Aorta (tissue), 5 donors: ENCODE measurements around the gene CDK11B. TPM values are rescaled to one million over a fixed set of nuclear protein-coding genes. Genes with fewer than 3 reads are reported as not detected.
A peak's percentile ranks its signal among the peaks of the same experiment; 100 is the strongest.
"Not testable (repeated sequence)": the region's sequence is repeated elsewhere in the genome, so short reads cannot be mapped to it uniquely, and the experiment has no call there.

Experiments used
- ATAC-seq: fragments of 200-7000 bp; cut with Tn5 transposase; one replicate; pipeline ENCODE4 v1.9.1; 2022; ENCODE audit warnings: moderate library complexity; ENCODE audit not compliant: low FRiP score
- DNase-seq, 2 donors: peaks; one replicate each; pipeline ENCODE4 v3.0.0-alpha.2; 2020
- H3K27ac ChIP-seq, 2 donors: one replicate each; pipeline ENCODE4 v1.5.1; 2013; ENCODE audit warnings: low read length in 2 of 2, mild to moderate bottlenecking in 2 of 2, moderate library complexity in 2 of 2, control low read depth in 1 of 2, inconsistent platforms in 1 of 2, low read depth in 1 of 2
- H3K27me3 ChIP-seq, 2 donors: one replicate each; pipeline ENCODE4 v1.6.1; 2013; ENCODE audit warnings: control low read depth in 1 of 2, low read length in 1 of 2, mild to moderate bottlenecking in 1 of 2, moderate library complexity in 1 of 2; ENCODE audit not compliant: insufficient read depth in 2 of 2, control insufficient read depth in 1 of 2
- H3K36me3 ChIP-seq, 2 donors: one replicate each; pipeline ENCODE4 v1.6.1; 2013; ENCODE audit warnings: control low read depth in 1 of 2, low read length in 1 of 2, mild to moderate bottlenecking in 1 of 2; ENCODE audit not compliant: insufficient read depth in 2 of 2, control insufficient read depth in 1 of 2
- H3K4me1 ChIP-seq, 2 donors: one replicate each; pipeline ENCODE4 v1.6.1; 2013; ENCODE audit warnings: low read length in 2 of 2, control low read depth in 1 of 2, mild to moderate bottlenecking in 1 of 2, moderate library complexity in 1 of 2; ENCODE audit not compliant: insufficient read depth in 2 of 2, control insufficient read depth in 1 of 2
- H3K4me3 ChIP-seq, 2 donors: one replicate each; pipeline ENCODE4 v1.5.1; 2013; ENCODE audit warnings: low read length in 2 of 2, control low read depth in 1 of 2, mild to moderate bottlenecking in 1 of 2
- H3K9me3 ChIP-seq: one replicate; pipeline ENCODE4 v1.6.1; 2013; ENCODE audit warnings: mild to moderate bottlenecking, low read length; ENCODE audit not compliant: control insufficient read depth
- WGBS, 2 donors: extraction: QIAGEN DNeasy Blood & Tissue Kit; methylation state at CpG; one replicate each; pipeline ENCODE4 v1.1.7; 2013; 5-methylcytosine and 5-hydroxymethylcytosine counted together
- intact Hi-C, 2 donors: fragments of 100-400 bp; cut with DNase I; formaldehyde crosslinking; loops; one replicate each; pipeline versions ENCODE4 v1.14.2 to v1.15.0; 2022
- polyA plus RNA-seq, 2 donors: library from polyadenylated mRNA; stranded (reverse); fragments of 200-250 nt; gene quantifications; one replicate each; pipeline ENCODE4 v1.2.3, GENCODE V29; 2013
- total RNA-seq, 2 donors: library from RNA; stranded (reverse); fragmentation: NEBNext Ultra II Directional; extraction: Animal tissue kit (Norgen Biotek cat#: 25700); gene quantifications; one replicate each; pipeline ENCODE4 v1.2.1, GENCODE V29; 2021
- donor health status: healthy with polysubstance abuse.
- donor health status: Bipolar disorder and iron deficiency.
- donor health status: DM: no; HTN: no; CAD: no.
- donor health status: DM: no; HTN: no; CAD: no.
- donor health status: DM: yes; HTN: yes; CAD: no.

The CDK11B gene
- total and polyA plus RNA-seq, 4 donors: 25.2 to 44.7 (median 34.6) TPM

DNA sequence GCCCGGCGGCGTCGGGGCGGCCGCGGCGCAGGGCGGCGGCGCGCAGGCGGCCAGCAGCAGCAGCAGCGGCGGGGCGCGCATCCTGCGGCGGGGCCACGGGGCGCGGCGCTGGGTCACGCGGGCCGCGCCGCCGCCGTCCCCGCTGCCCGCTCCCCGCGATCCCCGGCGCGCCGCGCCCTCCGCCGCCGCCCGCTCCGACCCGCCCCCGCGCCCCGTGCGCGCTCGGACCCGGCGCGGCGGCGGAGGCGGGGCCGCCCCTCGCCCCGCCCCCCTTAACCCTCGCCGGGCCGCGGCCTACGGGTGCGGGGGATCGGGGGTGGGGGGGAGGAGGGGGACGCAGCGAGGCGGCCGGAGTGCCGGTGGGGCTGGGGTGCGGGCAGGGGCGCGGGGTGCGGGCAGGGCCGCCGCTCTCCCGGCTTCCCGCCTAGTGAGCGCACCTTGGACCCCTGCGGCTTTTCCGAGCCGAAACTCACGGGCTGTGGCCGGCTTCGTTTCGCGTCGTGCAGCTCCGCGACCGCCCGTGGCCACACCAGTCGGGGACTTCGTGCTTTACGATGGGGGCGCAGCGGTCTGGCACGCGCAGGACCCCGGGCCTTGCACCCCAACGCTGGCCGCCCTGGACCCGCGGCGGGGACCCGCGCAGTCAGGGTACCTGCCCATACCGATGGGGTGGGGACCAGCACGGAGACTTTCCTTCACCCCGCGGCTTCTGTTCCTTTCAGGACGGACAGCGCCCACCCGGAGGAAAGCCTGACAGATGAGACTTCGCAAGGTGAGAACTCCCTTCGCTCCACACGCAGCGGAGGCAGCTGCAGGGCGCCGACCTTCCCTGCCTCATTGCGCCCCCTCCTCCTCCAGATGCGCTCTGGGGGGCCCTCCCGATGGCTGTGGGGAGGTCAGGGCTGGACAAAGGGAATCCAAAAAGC is 58.6 kb downstream of the CDK11B start, which contains the start of gene FNDC10:
Gene FNDC10, minus strand, starts transcription at position 201 of the 926 bp plus-strand sequence. Its CDS starts 120 bp downstream, at position 81.
- Histone ChIP-seq H3K4me1 (no peaks in the 10 kb centered on the region), H3K27me3 (no peaks in the 10 kb centered on the region), H3K36me3 (no peaks in the 10 kb centered on the region), H3K27ac (no peak within 1 kb of the TSS), H3K4me3 (peak within 1 kb of the TSS in 1 of 2 donors; percentile 23), H3K9me3 (no peaks in the 10 kb centered on the region)
- intact Hi-C loops: no loop called here
- WGBS, 2 donors: 1 to 2% methylated on average over 42 to 125 of the region's 125 CpGs
- no peak for ATAC-seq
- no peak for DNase-seq

DNA sequence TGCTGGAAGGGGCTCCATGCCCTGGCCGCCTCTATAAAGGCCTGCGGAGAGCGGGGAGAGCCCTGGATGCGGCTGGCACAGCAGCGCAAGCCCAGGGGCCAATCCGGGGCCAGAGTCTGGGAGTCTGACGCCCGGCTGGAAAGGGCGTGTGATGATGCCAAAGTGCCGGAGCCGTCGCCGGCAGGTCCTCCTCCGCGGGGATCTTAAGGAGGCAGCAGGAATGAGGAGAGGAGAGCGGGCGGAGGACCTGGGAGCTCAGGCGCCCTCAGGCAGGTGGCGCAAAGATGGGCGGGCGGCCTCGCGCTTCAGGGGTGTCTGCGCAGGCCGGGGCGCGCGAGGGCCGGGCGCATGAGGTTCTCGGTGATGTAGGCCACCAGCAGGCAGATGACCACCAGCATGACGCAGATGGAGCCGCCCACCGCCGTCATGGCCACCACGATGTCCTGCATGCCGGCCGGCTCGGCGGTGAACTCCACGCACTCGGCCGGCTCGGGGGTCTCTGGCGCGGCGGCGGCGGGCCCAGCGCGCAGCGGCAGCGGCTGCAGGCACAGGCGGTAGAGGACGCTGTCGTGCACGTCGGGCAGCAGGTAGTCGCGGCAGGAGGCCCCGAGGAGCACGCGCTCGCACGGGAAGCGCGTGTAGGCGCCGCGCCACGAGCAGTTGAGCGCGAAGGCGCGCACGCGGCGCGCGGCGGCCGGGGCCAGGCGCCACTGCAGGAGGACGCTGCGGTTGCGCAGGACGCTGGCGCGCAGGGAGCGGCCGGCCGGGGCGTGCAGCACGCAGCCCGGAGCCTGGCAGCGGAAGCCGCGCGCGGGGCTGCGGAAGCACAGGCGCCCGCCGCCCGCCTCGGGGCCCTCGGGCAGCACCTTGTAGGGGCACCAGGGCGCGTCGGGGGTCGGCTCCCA is 59.5 kb downstream of the CDK11B start:
- Histone ChIP-seq H3K4me3 (peak overlapping the region in 1 of 2 donors; percentile 23), H3K27me3 (no peaks in the 10 kb centered on the region), H3K4me1 (no peaks in the 10 kb centered on the region), H3K27ac (no peak overlapping the region), H3K36me3 (no peaks in the 10 kb centered on the region), H3K9me3 (no peaks in the 10 kb centered on the region)
- 4 to 5% methylated on average over 93 to 111 of the region's 111 CpGs for WGBS, 2 donors
- intact Hi-C loops: no loop called here
- no peak for ATAC-seq
- no peak for DNase-seq

DNA sequence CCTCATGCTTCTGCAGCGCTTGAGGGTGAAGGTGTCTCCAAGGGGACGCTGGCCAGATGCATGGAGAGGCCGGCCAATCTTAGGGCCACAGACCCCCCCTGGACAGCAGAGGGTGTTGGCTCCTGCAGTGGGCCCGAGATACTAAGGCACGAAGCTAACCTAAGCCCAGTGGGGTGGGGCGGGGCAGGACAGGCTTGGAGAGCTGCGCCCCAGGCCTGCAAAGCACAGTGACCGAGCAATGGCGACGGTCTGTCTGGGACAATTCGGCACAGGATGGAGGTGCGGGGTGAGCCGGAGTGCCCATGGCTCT is 60.1 kb downstream of the CDK11B start:
- ATAC-seq: no peak
- Histone ChIP-seq H3K4me3 (no peak overlapping the region), H3K27me3 (no peaks in the 10 kb centered on the region), H3K27ac (no peak overlapping the region), H3K36me3 (no peaks in the 10 kb centered on the region), H3K4me1 (no peaks in the 10 kb centered on the region), H3K9me3 (no peaks in the 10 kb centered on the region)
- WGBS, 2 donors: 67 to 77% methylated on average over 13 of the region's 13 CpGs
- DNase-seq: no peak
- intact Hi-C loops: no loop called here

DNA sequence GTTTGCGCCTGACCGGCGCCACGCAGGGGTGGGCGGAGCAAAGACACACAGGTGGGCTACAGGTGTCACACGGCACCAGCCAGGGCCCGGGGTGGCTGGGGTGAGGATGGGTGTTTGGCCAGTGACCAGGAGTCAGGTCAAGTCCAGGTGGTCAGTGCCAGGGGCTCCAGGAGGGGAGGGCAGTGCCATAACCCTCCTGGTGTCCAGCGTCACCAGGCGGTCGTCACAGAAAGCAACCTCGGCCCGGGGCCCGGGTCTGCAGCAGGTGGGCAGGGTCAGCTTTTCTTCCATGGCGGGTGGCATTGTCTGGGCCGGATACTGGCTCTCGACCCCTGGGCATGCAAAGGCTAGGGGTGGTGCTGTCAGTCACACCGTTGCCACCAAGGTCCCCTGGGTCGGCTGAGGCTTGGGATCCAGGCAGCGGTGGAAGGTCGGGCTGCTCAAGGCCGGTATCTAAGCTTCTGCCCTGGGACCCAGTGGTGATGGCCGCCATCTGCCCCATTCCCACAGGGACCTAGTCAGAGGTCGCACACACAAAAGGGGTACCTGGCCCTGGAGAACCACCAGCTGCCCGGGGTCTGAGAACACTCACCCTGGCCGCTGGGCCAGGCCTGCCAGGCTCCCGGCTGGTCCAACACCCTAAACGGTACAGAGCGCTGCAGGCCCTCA is 60.6 kb downstream of the CDK11B start:
- no peaks in the 10 kb centered on the region for H3K4me1 ChIP-seq
- intact Hi-C loops: no loop called here
- WGBS, 2 donors: 85 to 86% methylated on average over 28 of the region's 28 CpGs
- DNase-seq (no peak), ATAC-seq (no peak)
- no peaks in the 10 kb centered on the region for H3K9me3 ChIP-seq
- H3K27ac ChIP-seq: no peak overlapping the region
- H3K4me3 ChIP-seq: no peak overlapping the region
- H3K36me3 ChIP-seq: no peaks in the 10 kb centered on the region
- H3K27me3 ChIP-seq: no peaks in the 10 kb centered on the region

DNA sequence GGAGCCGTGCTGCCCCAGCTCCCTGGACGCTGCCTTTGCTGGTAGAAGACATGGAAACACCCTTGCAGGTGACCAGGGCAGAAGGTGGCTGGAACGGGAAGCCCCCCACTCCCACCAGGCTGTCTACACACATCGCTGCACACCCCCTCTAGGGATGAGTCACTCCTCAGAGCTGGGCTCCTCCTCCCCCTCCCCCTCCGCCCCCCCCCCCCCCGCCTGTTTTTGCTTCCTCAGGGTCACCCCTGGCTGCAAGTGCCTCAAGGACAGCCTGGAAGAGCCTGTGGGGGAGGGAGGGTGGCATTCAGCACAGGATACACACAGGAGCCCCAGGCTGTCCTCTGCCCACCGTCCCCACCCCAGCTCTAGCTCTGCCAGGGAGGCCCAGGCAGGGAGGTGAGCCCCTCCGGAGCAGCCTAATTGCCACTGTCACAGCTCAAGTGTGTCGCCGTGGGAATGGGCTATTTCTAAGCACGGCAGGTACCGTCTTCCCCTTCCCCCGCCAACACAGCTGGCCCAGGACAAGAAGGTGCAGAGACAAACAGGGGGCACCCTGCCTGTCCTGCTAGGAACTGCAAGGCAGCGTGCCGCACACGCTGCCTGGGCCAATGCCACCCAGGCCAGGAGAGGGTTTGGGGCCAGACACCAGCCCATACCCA is 61.4 kb downstream of the CDK11B start:
- 11 to 14% methylated on average over 14 to 16 of the region's 16 CpGs for WGBS, 2 donors
- Histone ChIP-seq H3K4me3 (no peak overlapping the region), H3K9me3 (no peaks in the 10 kb centered on the region), H3K27me3 (no peaks in the 10 kb centered on the region), H3K36me3 (no peaks in the 10 kb centered on the region), H3K27ac (no peak overlapping the region), H3K4me1 (no peaks in the 10 kb centered on the region)
- ATAC-seq: no peak
- intact Hi-C loops: no loop called here
- no peak for DNase-seq

DNA sequence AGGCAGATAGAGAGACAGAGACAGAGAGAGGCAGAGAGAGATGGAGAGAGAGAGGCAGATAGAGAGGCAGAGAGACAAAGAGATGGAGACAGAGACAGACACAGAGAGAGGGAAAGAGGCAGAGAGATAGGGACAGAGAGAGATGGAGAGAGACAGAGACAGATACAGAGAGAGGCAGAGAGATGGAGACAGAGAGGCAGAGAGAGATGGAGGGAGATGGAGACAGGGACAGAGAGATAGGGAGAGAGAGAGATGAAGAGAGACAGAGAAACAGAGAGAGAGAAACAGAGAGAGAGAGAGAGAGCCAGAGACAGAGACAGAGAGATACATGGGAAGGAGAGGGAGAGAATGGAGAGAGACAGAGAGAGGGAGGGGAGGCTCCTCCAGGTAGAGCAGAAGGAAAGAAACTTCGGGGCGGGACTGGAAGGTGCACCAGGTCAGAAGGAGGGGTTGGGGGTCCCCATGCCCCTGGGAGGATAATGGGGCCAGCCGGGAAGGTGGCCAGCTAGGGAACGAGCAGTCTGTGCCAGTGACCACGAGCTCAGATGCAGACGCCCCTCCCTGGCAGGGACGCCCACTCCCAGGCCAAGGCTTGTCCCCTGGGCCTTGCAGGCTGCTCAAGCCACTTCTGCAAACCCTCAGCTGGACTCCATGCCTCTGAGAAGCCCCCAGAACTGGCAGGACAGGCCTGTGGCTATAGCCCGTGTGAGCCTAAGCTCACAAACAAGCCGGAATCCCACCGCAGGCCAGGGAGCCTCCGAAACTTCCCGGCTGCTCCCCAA is 62.1 kb downstream of the CDK11B start:
- Histone ChIP-seq H3K27me3 (no peaks in the 10 kb centered on the region), H3K4me1 (no peaks in the 10 kb centered on the region), H3K4me3 (no peak overlapping the region), H3K9me3 (no peaks in the 10 kb centered on the region), H3K36me3 (no peaks in the 10 kb centered on the region), H3K27ac (no peak overlapping the region)
- intact Hi-C loops: no loop called here
- ATAC-seq (no peak), DNase-seq (no peak)
- 26 to 31% methylated on average over 12 of the region's 12 CpGs for WGBS, 2 donors

DNA sequence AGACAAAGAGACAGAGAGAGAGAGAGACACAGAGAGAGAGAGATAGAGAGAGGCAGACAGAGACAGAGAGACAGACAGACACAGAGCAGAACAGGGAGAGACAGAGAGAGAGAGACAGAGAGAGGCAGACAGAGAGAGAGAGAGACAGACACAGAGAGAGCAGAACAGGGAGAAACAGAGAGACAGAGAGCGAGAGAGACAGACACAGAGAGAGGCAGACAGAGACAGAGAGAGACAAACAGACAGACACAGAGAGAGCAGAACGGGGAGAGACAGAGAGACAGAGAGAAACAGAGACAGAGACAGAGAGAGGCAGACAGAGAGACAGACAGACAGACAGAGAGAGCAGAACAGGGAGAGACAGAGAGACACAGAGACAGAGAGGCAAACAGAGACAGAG is 63.5 kb downstream of the CDK11B start:
- H3K27ac ChIP-seq, H3K27me3 ChIP-seq, DNase-seq, intact Hi-C loops, H3K9me3 ChIP-seq, H3K4me3 ChIP-seq, H3K4me1 ChIP-seq, ATAC-seq, H3K36me3 ChIP-seq: not testable (repeated sequence)
- WGBS, 2 donors: 84 to 85% methylated on average over 2 of the region's 2 CpGs
